Peyer's patch (tissue), 4 donors: ENCODE results near the gene SDHA. TPM values are rescaled to one million over a fixed set of nuclear protein-coding genes. Genes with fewer than 3 reads are reported as not detected.
"Not testable (repeated sequence)": the region's sequence is repeated elsewhere in the genome, so short reads cannot be mapped to it uniquely, and the experiment has no call there.

Experiments used
- DNase-seq, 3 donors: peaks; one replicate each; pipeline ENCODE4 v3.0.0-alpha.2; 2017 to 2019
- H3K27ac ChIP-seq, 4 donors: fragments of 200-600 bp; sonication (generic); one replicate each; pipeline ENCODE4 v1.5.1; 2016 to 2019
- H3K27me3 ChIP-seq, 2 donors: fragments of 200-600 bp; sonication (generic); one replicate each; pipeline ENCODE4 v1.5.1; 2019
- H3K36me3 ChIP-seq, 3 donors: fragments of 200-600 bp; sonication (generic); one replicate each; pipeline ENCODE4 v1.5.1; 2016 to 2019
- H3K4me1 ChIP-seq, 4 donors: fragments of 200-600 bp; sonication (generic); one replicate each; pipeline ENCODE4 v1.5.1; 2016 to 2019
- H3K4me3 ChIP-seq, 4 donors: fragments of 200-600 bp; sonication (generic); 1 replicate in 3 of 4; 2 replicates in 1 of 4; pipeline ENCODE4 v1.5.1; 2016 to 2019; ENCODE audit warnings: mild to moderate bottlenecking in 1 of 4
- H3K9me3 ChIP-seq, 4 donors: fragments of 200-600 bp; sonication (generic); one replicate each; pipeline ENCODE4 v1.5.1; 2016 to 2019; ENCODE audit warnings: mild to moderate bottlenecking in 1 of 4
- POLR2A ChIP-seq, 2 donors: fragments of 450-650 bp; IDR thresholded peaks; one replicate each; pipeline ENCODE4 v1.5.1; 2017; ENCODE audit warnings: antibody characterized with exemption in 2 of 2, mild to moderate bottlenecking in 2 of 2, moderate library complexity in 2 of 2
- total RNA-seq, 4 donors: library from RNA; depleted of rRNA; stranded (reverse); fragments of >200 nt; gene quantifications; one replicate each; pipeline ENCODE4 v1.1.0, GENCODE V29; 2016
- TF ChIP-seq, protein P1 (sequence below), 6 experiments: fragments of 450-650 bp in 4 of 6; fragments of 200-600 bp in 2 of 6; sonication (generic) in 1 of 6; IDR thresholded peaks; one replicate each; pipeline ENCODE4 v1.5.1; 2017 to 2019; ENCODE audit warnings: antibody characterized with exemption in 6 of 6, mild to moderate bottlenecking in 3 of 6, moderate library complexity in 1 of 6

The SDHA gene
- total RNA-seq, 4 donors from 2014 or later = 94.9 to 253 (median 207) TPM

DNA sequence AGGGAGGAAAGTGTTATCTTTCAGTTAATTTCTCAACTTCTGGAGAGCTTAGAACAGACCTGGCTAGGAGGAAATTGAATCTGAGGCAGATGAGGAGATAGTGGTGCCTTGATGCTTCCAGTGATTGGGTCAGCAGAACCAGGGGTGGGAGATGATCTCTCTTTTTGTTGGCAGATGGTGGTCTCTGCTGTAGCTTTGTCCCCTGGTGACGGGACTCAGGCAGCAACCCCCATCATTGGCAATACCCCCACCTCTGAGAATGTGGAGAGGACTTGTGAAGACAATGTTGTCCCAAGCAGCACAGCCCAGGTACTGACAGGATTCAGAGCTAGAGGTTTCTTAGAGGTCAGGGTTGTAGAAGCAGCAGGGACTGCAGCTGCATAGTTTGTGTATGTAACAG, 49.6 kb downstream of the SDHA start:
- no peak for DNase-seq
- H3K4me1 ChIP-seq = peaks cover 0 to 3% (median under 1%) of the 10 kb centered on the region in 4 donors
- TF ChIP-seq POLR2A (IDR thresholded peaks at IDR 0.05) = no peak
- TF ChIP-seq, protein P1, sequence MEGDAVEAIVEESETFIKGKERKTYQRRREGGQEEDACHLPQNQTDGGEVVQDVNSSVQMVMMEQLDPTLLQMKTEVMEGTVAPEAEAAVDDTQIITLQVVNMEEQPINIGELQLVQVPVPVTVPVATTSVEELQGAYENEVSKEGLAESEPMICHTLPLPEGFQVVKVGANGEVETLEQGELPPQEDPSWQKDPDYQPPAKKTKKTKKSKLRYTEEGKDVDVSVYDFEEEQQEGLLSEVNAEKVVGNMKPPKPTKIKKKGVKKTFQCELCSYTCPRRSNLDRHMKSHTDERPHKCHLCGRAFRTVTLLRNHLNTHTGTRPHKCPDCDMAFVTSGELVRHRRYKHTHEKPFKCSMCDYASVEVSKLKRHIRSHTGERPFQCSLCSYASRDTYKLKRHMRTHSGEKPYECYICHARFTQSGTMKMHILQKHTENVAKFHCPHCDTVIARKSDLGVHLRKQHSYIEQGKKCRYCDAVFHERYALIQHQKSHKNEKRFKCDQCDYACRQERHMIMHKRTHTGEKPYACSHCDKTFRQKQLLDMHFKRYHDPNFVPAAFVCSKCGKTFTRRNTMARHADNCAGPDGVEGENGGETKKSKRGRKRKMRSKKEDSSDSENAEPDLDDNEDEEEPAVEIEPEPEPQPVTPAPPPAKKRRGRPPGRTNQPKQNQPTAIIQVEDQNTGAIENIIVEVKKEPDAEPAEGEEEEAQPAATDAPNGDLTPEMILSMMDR (IDR thresholded peaks at IDR 0.05) = no peak
- H3K9me3 ChIP-seq = no peaks in the 10 kb centered on the region
- peaks cover 0 to 24% (median 0%) of the 10 kb centered on the region in 3 donors for H3K36me3 ChIP-seq
- no peak overlapping the region for H3K4me3 ChIP-seq
- H3K27me3 ChIP-seq = no peaks in the 10 kb centered on the region
- H3K27ac ChIP-seq = no peak overlapping the region

DNA sequence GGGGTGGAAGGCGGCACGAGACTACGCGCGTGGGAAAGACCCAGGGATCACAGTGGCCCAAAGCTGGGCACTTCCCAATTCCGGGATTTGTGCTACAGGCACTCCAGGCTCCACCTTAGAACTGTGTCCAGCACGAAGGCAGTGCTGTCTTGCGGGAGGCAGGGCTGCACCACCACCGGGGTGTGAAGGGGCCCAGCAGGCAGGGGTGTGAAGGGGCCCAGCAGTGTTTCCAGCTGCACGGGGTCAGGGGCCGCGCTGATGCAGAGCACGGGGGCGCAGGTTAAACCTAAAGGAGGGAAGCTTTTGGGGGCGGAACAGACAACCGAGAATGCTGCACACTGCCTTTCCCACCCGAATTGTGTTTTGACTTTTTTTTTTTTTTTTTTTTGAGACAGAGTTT, 52.2 kb downstream of the SDHA start:
- no peak for DNase-seq
- no peak for TF ChIP-seq POLR2A (IDR thresholded peaks at IDR 0.05)
- TF ChIP-seq, protein P1 (IDR thresholded peaks at IDR 0.05) = no peak
- Histone ChIP-seq H3K4me1 (peaks cover 0 to 18% (median 1%) of the 10 kb centered on the region in 4 donors), H3K4me3 (peak overlapping the region in 1 of 4 donors; percentile 100), H3K27ac (peak overlapping the region in 3 of 4 donors; percentile 87 to 95 (median 89)), H3K9me3 (no peaks in the 10 kb centered on the region), H3K36me3 (peaks cover 0 to 19% (median 0%) of the 10 kb centered on the region in 3 donors), H3K27me3 (no peaks in the 10 kb centered on the region)

DNA sequence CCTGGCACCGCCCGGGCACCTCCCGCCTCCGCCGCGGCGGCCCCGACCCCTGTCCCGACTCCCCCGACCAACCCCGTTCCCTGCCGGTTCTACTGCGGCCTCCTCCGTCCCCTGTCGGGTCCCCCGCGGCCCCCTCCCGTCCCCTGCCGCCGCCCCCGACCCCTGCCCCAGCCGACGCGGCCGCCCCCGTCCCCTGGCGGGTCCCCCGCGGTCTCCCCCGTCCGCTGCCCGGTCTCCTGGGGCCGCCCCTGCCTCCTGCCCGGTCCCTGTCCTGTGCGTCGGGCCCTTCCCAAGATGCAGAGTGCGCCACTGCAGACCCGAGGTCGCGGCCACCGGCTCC, 53.7 kb downstream of the SDHA start:
- Histone ChIP-seq H3K36me3 (peaks cover 0 to 24% (median 0%) of the 10 kb centered on the region in 3 donors), H3K4me3 (peak overlapping the region; percentile 89 to 100 (median 99)), H3K4me1 (peaks cover 0 to 21% (median 1%) of the 10 kb centered on the region in 4 donors), H3K27ac (peak overlapping the region; percentile 87 to 95 (median 91))
- H3K27me3 ChIP-seq, DNase-seq, H3K9me3 ChIP-seq: not testable (repeated sequence)

DNA sequence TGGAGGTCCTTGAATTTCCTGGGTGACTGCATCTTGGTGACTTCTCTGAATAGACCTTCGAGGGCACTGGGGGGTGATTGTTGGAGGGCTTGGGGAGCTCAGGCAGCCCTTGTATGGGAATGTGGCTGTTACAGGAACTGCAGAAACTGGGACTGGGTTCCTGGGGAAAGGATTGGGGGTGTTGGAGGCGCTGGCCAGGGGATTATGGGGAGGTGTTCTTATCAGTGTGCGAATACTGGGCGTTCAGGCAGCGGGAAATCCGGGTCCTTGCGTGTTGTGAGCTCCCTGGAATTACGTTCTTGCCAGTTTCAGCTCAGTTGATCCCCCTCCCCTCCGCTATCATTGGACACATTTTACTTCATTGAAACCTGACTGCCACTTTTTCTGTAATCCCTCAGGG, 55.0 kb downstream of the SDHA start:
- not testable (repeated sequence) for DNase-seq, H3K27me3 ChIP-seq, H3K9me3 ChIP-seq, H3K27ac ChIP-seq
- H3K4me1 ChIP-seq = peaks cover 0 to 21% (median 1%) of the 10 kb centered on the region in 4 donors
- peak overlapping the region in 2 of 4 donors; percentile 89 to 100 for H3K4me3 ChIP-seq
- peaks cover 0 to 25% (median 0%) of the 10 kb centered on the region in 3 donors for H3K36me3 ChIP-seq

DNA sequence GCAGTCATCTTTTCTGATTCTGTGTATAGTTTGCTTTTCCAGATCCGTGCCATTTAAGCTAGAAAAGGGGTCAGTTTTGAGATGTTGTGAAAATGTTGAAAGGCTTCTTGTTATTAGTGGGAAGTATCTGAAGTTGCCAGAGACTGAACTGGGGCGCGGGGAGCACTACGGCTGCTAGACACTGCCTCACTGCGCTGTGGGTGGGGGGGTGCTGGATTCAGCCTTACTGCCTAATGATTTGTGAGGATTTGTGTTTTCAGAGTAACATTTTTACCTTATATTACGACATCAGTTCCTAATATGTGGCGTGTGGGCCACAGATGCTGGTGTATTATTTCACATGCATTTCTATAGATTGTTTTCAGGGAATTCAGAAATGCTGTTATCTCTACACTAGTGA, 55.4 kb downstream of the SDHA start:
- not testable (repeated sequence) for H3K9me3 ChIP-seq, DNase-seq, H3K27ac ChIP-seq, H3K27me3 ChIP-seq
- Histone ChIP-seq H3K4me3 (peak overlapping the region in 1 of 4 donors; percentile 100), H3K36me3 (peaks cover 0 to 25% (median 0%) of the 10 kb centered on the region in 3 donors), H3K4me1 (peaks cover 0 to 21% (median 1%) of the 10 kb centered on the region in 4 donors)

DNA sequence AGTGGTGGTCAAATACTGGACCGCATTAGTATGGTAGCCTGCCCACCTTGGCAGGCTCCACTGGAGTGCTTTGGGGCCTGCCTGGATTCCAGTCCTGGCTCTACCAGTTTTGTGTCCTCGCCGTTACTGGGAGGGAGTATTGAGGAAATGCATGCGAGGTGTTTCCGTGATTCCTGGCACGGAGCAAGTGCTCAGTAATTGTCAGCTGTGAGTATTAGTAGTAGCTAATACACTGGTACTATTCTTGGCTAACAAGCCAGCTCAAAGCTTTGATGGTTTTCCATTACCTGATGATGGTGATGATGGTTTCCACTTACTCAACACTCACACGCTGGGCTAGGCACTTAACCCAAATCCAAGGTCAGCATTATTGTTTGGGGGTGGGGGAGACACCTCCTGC, 56.2 kb downstream of the SDHA start:
- H3K9me3 ChIP-seq, DNase-seq, H3K27ac ChIP-seq, H3K27me3 ChIP-seq, H3K4me3 ChIP-seq: not testable (repeated sequence)
- peaks cover 0 to 21% (median 1%) of the 10 kb centered on the region in 4 donors for H3K4me1 ChIP-seq
- H3K36me3 ChIP-seq = peaks cover 0 to 25% (median 0%) of the 10 kb centered on the region in 3 donors

DNA sequence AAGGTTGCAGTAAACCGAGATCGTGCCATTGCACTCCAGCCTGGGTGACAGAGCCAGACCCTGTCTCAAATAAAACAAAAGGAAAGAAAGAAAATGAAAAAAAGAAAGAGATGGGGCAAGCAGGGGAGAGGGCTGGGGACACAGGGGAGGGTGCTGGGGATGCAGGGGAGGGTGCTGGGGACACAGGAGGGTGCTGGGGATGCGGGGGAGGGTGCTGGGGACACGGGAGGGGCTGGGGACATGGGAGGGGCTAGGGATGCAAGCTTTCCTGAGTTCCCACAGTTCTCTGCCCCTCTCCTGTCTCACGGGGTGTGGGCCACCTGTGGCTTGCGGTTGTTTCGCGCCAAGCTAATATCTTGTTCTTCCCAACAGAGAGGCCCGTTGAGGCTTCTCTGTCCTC, 60.5 kb downstream of the SDHA start:
- no peak overlapping the region for H3K4me3 ChIP-seq
- no peaks in the 10 kb centered on the region for H3K9me3 ChIP-seq
- no peaks in the 10 kb centered on the region for H3K27me3 ChIP-seq
- peaks cover 0 to 8% (median 0%) of the 10 kb centered on the region in 4 donors for H3K4me1 ChIP-seq
- no peak for DNase-seq
- H3K27ac ChIP-seq = no peak overlapping the region
- H3K36me3 ChIP-seq = peaks cover 0 to 25% (median 0%) of the 10 kb centered on the region in 3 donors
- TF ChIP-seq POLR2A (IDR thresholded peaks at IDR 0.05) = no peak
- TF ChIP-seq, protein P1 (IDR thresholded peaks at IDR 0.05) = no peak

DNA sequence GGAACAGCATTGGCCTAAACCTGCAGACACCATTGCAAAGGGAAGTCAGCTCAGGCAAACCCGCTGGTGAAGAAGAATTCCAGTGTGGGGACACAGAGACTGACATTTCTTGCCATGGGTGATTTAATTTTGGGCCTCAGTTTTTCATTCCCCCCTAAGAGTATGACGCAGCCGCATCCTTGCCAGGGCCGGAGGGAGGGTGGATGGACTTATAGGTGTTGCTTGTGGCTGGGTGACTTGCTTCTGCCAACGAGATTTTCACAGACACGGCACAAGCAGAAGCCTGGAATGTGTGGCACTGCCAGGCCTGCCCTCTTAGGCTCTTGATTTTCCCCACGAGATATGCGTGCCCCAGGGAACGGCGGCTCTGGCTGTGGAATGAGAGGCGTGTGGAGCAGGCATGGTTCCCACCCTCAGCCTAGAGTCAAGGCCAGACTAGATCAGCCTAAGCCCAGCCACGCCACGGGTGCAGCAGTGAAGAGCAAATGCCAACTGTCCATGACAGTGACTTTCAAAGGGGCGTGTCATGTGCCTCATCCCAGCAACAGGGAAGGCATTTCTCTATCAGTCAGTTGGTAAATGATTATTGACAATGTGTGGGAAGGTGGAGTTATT, 61.0 kb downstream of the SDHA start:
- H3K36me3 ChIP-seq = peaks cover 0 to 24% (median 0%) of the 10 kb centered on the region in 3 donors
- not testable (repeated sequence) for H3K4me1 ChIP-seq, H3K27me3 ChIP-seq, H3K4me3 ChIP-seq, DNase-seq, H3K27ac ChIP-seq, H3K9me3 ChIP-seq
